CD14-positive monocyte (primary cell): ENCODE results near the gene EGFL8. TPM values are rescaled to one million over a fixed set of nuclear protein-coding genes. Genes with fewer than 3 reads are reported as not detected.
"Not testable (repeated sequence)": the region's sequence is repeated elsewhere in the genome, so short reads cannot be mapped to it uniquely, and the experiment has no call there.

Source experiments
- DNase-seq, 3 donors: peaks; one replicate each; pipeline ENCODE4 v3.0.0-alpha.2; 2011 to 2022
- H2AFZ ChIP-seq: 2 replicates; pipeline ENCODE4 v1.6.0; 2012; ENCODE audit warnings: mild to moderate bottlenecking, low read depth, low read length, inconsistent platforms; ENCODE audit not compliant: insufficient read depth, poor library complexity, severe bottlenecking
- H3K27ac ChIP-seq, 2 donors: 1 replicate in 1 of 2; 2 replicates in 1 of 2; pipeline ENCODE4 v1.5.1; 2012 to 2013; ENCODE audit warnings: low read length in 2 of 2, control low read depth in 1 of 2, inconsistent platforms in 1 of 2, low read depth in 1 of 2, mild to moderate bottlenecking in 1 of 2
- H3K27me3 ChIP-seq, 2 donors: one replicate each; pipeline versions ENCODE4 v1.6.0 to v1.6.1; 2011 to 2013; ENCODE audit warnings: low read length in 2 of 2; ENCODE audit not compliant: control insufficient read depth in 2 of 2, insufficient read depth in 2 of 2
- H3K36me3 ChIP-seq, 2 donors: replicated peaks in 1 of 2; 1 replicate in 1 of 2; 2 replicates in 1 of 2; pipeline versions ENCODE4 v1.5.1 to v1.6.1; 2012 to 2013; ENCODE audit warnings: low read length in 2 of 2, control low read depth in 1 of 2, inconsistent platforms in 1 of 2, mild to moderate bottlenecking in 1 of 2; ENCODE audit not compliant: insufficient read depth in 2 of 2, control insufficient read depth in 1 of 2
- H3K4me1 ChIP-seq, 2 donors: 1 replicate in 1 of 2; 2 replicates in 1 of 2; pipeline versions ENCODE4 v1.5.1 to v1.6.1; 2012 to 2013; ENCODE audit warnings: low read length in 2 of 2, control low read depth in 1 of 2, inconsistent platforms in 1 of 2, mild to moderate bottlenecking in 1 of 2, moderate library complexity in 1 of 2; ENCODE audit not compliant: insufficient read depth in 2 of 2, control insufficient read depth in 1 of 2
- H3K4me2 ChIP-seq: replicated peaks from 2 replicates; pipeline ENCODE3; 2012; ENCODE audit warnings: low read length, moderate library complexity, mild to moderate bottlenecking; ENCODE audit not compliant: poor library complexity, severe bottlenecking; ENCODE audit errors: extremely low read depth
- H3K4me3 ChIP-seq, 3 experiments: fragments of 200-600 bp in 1 of 3; sonication (generic) in 1 of 3; replicated peaks in 1 of 3; 1 replicate in 2 of 3; 2 replicates in 1 of 3; pipeline ENCODE4 v1.5.1; 2011 to 2013; ENCODE audit warnings: low read length in 3 of 3, mild to moderate bottlenecking in 3 of 3, control low read depth in 2 of 3, low read depth in 2 of 3, inconsistent platforms in 1 of 3, moderate library complexity in 1 of 3
- H3K79me2 ChIP-seq: 2 replicates; pipeline ENCODE4 v1.6.0; 2012; ENCODE audit warnings: mild to moderate bottlenecking, control low read depth, inconsistent platforms, low read length, moderate library complexity; ENCODE audit not compliant: insufficient read depth
- H3K9ac ChIP-seq: 2 replicates; pipeline ENCODE4 v1.6.0; 2017; ENCODE audit warnings: low read length, mild to moderate bottlenecking; ENCODE audit not compliant: insufficient read depth, poor library complexity, severe bottlenecking
- H3K9me3 ChIP-seq, 2 donors: replicated peaks in 1 of 2; 1 replicate in 1 of 2; 2 replicates in 1 of 2; pipeline versions ENCODE4 v1.5.1 to v1.6.1; 2012 to 2013; ENCODE audit warnings: low read length in 2 of 2, control low read depth in 1 of 2; ENCODE audit not compliant: control insufficient read depth in 1 of 2, insufficient read depth in 1 of 2
- H4K20me1 ChIP-seq: 2 replicates; pipeline ENCODE4 v1.6.0; 2012; ENCODE audit warnings: mild to moderate bottlenecking, low read length, control low read depth, moderate library complexity; ENCODE audit not compliant: insufficient read depth
- H3K27ac Mint-ChIP-seq, 7 donors: one replicate each; pipeline ENCODE4 v1.8.0; 2020; ENCODE audit warnings: mild to moderate bottlenecking in 7 of 7, mixed read lengths in 7 of 7, moderate library complexity in 6 of 7, inconsistent platforms in 2 of 7
- H3K27me3 Mint-ChIP-seq, 3 donors: one replicate each; pipeline ENCODE4 v1.8.0; 2021 to 2022; ENCODE audit warnings: low read depth in 3 of 3, mild to moderate bottlenecking in 3 of 3, mixed read lengths in 3 of 3, moderate library complexity in 3 of 3, inconsistent platforms in 1 of 3
- H3K36me3 Mint-ChIP-seq, 2 donors: one replicate each; pipeline ENCODE4 v1.8.0; 2020; ENCODE audit warnings: mixed read lengths in 2 of 2, inconsistent platforms in 1 of 2, mild to moderate bottlenecking in 1 of 2
- H3K4me1 Mint-ChIP-seq: one replicate; pipeline ENCODE4 v1.8.0; 2020; ENCODE audit warnings: mild to moderate bottlenecking, mixed read lengths
- H3K4me3 Mint-ChIP-seq, 2 donors: one replicate each; pipeline ENCODE4 v1.8.0; 2020; ENCODE audit warnings: mild to moderate bottlenecking in 2 of 2, mixed read lengths in 2 of 2, moderate library complexity in 1 of 2
- H3K9me3 Mint-ChIP-seq, 7 donors: one replicate each; pipeline ENCODE4 v1.8.0; 2020 to 2022; ENCODE audit warnings: mixed read lengths in 7 of 7, mild to moderate bottlenecking in 6 of 7, moderate library complexity in 6 of 7, inconsistent platforms in 2 of 7
- WGBS: methylation state at CpG from one replicate; pipeline ENCODE4 v1.1.5; 2013; ENCODE audit warnings: missing lambda C conversion rate; ENCODE audit not compliant: insufficient coverage; 5-methylcytosine and 5-hydroxymethylcytosine counted together
- intact Hi-C, 2 donors: fragments of 100-400 bp; cut with micrococcal nuclease; formaldehyde crosslinking; loops; one replicate each; pipeline versions ENCODE4 v1.15.0 to v1.15.1; 2023
- polyA plus RNA-seq, 3 donors: library from polyadenylated mRNA; depleted of rRNA in 1 of 3; unstranded in 2 of 3; stranded (reverse) in 1 of 3; fragments of 300-500 nt in 2 of 3; fragments of >200 nt in 1 of 3; fragmentation: Illumina TruSeq in 2 of 3; gene quantifications; 1 replicate in 2 of 3; 2 replicates in 1 of 3; pipeline ENCODE4 v1.2.3, GENCODE V29; 2012 to 2021
- TF ChIP-seq, protein P1 (sequence below): fragments of 200-600 bp; IDR thresholded peaks from one replicate; pipeline ENCODE4 v1.8.0; 2022; ENCODE audit warnings: antibody characterized with exemption, mild to moderate bottlenecking

EGFL8 gene
- polyA plus RNA-seq, 3 donors = 0.22 to 1.8 TPM; not detected in 1

DNA sequence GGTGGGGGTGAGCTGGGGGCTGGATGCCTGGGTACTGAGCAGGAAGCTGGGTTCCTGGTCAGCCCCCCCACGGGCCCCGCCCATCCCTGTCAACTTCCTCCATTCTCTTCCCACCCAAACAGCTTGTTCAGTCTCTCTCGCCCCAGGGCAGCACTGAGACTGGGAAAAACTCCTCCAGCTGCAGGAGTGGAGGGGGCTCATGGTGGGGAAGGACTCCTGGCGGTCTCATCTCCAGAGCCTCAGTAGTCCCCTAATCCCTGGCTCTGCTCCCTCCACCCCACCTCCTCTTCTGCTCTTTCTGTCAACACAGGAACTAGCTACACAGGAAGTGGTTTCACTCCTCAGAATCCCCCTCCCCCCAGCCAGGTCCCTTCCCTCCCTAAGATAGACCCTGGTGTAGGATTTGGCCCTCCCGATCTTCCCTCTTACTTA, 28.2 kb downstream of the EGFL8 start, which contains the start of gene GPSM3:
Gene GPSM3 (minus strand): TSS at position 36 of the 432 bp plus-strand sequence. CDS start 130 bp downstream, outside the sequence.
- H3K27me3 Mint-ChIP-seq = peaks cover 0 to 6% (median 0%) of the 10 kb centered on the region in 3 donors
- H3K79me2 ChIP-seq = peaks cover 72% of the 10 kb centered on the region
- peaks cover 0 to 3% (median 0%) of the 10 kb centered on the region in 7 donors for H3K9me3 Mint-ChIP-seq
- H3K9ac ChIP-seq = peak within 1 kb of the TSS; percentile 84
- H4K20me1 ChIP-seq = peaks cover 4% of the 10 kb centered on the region
- peak within 1 kb of the TSS; percentile 100 for H3K4me2 ChIP-seq
- DNase-seq = peak; percentile 69 to 76 (median 74)
- H3K4me1 Mint-ChIP-seq = peaks cover 68% of the 10 kb centered on the region
- TF ChIP-seq, protein P1, sequence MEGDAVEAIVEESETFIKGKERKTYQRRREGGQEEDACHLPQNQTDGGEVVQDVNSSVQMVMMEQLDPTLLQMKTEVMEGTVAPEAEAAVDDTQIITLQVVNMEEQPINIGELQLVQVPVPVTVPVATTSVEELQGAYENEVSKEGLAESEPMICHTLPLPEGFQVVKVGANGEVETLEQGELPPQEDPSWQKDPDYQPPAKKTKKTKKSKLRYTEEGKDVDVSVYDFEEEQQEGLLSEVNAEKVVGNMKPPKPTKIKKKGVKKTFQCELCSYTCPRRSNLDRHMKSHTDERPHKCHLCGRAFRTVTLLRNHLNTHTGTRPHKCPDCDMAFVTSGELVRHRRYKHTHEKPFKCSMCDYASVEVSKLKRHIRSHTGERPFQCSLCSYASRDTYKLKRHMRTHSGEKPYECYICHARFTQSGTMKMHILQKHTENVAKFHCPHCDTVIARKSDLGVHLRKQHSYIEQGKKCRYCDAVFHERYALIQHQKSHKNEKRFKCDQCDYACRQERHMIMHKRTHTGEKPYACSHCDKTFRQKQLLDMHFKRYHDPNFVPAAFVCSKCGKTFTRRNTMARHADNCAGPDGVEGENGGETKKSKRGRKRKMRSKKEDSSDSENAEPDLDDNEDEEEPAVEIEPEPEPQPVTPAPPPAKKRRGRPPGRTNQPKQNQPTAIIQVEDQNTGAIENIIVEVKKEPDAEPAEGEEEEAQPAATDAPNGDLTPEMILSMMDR = no peak
- H3K4me3 ChIP-seq = peak within 1 kb of the TSS; percentile 74 to 98 (median 81)
- H3K36me3 ChIP-seq = peaks cover 6 to 17% of the 10 kb centered on the region in 2 donors
- peak within 1 kb of the TSS; percentile 89 to 95 for H3K27ac ChIP-seq
- H2AFZ ChIP-seq = peak within 1 kb of the TSS; percentile 66
- peaks cover 18 to 28% of the 10 kb centered on the region in 2 donors for H3K36me3 Mint-ChIP-seq
- H3K4me1 ChIP-seq = peaks cover 67 to 75% of the 10 kb centered on the region in 2 donors
- peak within 1 kb of the TSS; percentile 96 to 98 for H3K4me3 Mint-ChIP-seq
- intact Hi-C loops = loop anchor here in 1 of 2 donors (5.0 kb wide), 1 partner anchor 60 kb away; the partner anchor contains the start of gene FKBPL
- H3K27me3 ChIP-seq = no peaks in the 10 kb centered on the region
- no CpG with 5 or more reads among the region's 5 CpGs for WGBS
- peak within 1 kb of the TSS; percentile 96 to 99 (median 98) for H3K27ac Mint-ChIP-seq
- H3K9me3 ChIP-seq = no peaks in the 10 kb centered on the region

DNA sequence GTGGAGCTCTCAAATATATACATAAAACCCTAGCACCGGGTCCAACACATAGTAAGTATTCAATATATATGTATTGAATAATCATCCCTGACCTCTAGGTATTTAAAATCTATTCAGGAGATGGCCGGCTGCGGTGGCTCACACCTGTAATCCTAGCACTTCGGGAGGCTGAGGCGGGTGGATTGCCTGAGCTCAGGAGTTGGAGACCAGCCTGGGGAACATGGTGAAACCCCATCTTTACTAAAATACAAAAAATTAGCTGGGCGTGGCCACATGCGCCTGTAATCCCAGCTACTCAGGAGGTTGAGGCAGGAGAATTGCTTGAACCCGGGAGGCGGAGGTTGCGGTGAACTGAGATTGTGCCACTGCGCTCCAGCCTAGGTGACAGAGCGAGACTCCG, 28.7 kb downstream of the EGFL8 start:
- peak overlapping the region; percentile 66 for H2AFZ ChIP-seq
- WGBS = no CpG with 5 or more reads among the region's 13 CpGs
- peaks cover 67% of the 10 kb centered on the region for H3K4me1 Mint-ChIP-seq

More for the DNA sequence above, 28.7 kb downstream of the EGFL8 start:
- intact Hi-C loops = loop anchor here in 1 of 2 donors (5.0 kb wide), 1 partner anchor 61 kb away; the partner anchor contains the start of gene FKBPL
- Mint-ChIP-seq H3K27ac (peak overlapping the region; percentile 96 to 99 (median 98)), H3K4me3 (peak overlapping the region; percentile 96 to 98), H3K36me3 (peaks cover 13 to 23% of the 10 kb centered on the region in 2 donors)
- not testable (repeated sequence) for H3K9me3 Mint-ChIP-seq, DNase-seq, H3K9me3 ChIP-seq, H3K27me3 ChIP-seq, H3K27me3 Mint-ChIP-seq, H4K20me1 ChIP-seq
- peaks cover 68% of the 10 kb centered on the region for H3K79me2 ChIP-seq
- peak overlapping the region; percentile 100 for H3K4me2 ChIP-seq
- peaks cover 65 to 75% of the 10 kb centered on the region in 2 donors for H3K4me1 ChIP-seq
- peak overlapping the region; percentile 89 to 95 for H3K27ac ChIP-seq
- peak overlapping the region; percentile 84 for H3K9ac ChIP-seq
- peaks cover 1 to 12% of the 10 kb centered on the region in 2 donors for H3K36me3 ChIP-seq
- peak overlapping the region; percentile 74 to 98 (median 81) for H3K4me3 ChIP-seq
